ENCODE results near the gene FTSJ3.

Gene FTSJ3

DNA sequence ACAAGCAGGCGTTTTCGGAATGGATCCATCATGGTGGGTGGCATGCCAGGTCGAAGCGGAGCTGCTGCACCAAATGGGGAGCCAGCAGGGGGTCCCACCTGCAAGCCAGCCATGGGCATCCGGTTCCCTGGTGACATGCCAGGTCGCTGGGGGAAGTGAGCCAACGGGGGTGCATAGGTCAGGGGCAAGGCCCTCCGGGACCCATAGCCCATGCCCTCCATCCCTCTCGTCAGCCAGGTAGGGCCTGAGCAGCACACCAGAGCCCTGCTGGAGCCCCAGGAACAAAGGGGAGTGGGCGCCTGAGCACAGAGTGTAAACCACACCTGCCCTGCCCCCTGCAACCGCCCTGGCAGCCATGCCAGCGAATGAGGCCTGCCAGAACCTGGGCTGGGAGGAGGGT is 10.0 kb upstream of the FTSJ3 start:
- Histone ChIP-seq H3F3A (ENCODE audit: insufficient read depth, low read length) (peaks cover 11% of the 10 kb centered on the region; the same call in 1 of the 2 replicates), H3K27me3 (replicated peaks; ENCODE audit: insufficient read depth, low read length) (no peaks in the 10 kb centered on the region), H3K4me3 (ENCODE audit: low read length) (no peak overlapping the region), H3K4me1 (ENCODE audit: low read length) (peaks cover 18% of the 10 kb centered on the region), H3K27ac (ENCODE audit: low read length) (no peak overlapping the region), H3K9ac (ENCODE audit: low read length) (no peak overlapping the region), H3K4me2 (ENCODE audit: low read depth, low read length) (no peak overlapping the region), H3K36me3 (replicated peaks; ENCODE audit: insufficient read depth, low read length) (no peaks in the 10 kb centered on the region), H2AFZ (ENCODE audit: low read length) (no peak overlapping the region), H4K20me1 (ENCODE audit: insufficient read depth, low read length) (no peaks in the 10 kb centered on the region; the same call in 1 of the 2 replicates), H3K9me2 (replicated peaks; ENCODE audit: insufficient read depth, low read length) (no peaks in the 10 kb centered on the region), H3K79me2 (ENCODE audit: low read length) (peaks cover 66% of the 10 kb centered on the region), H3K9me3 (replicated peaks; ENCODE audit: insufficient read depth, low read length) (no peaks in the 10 kb centered on the region)
- no peak for TF ChIP-seq CTCF (IDR thresholded peaks at IDR 0.05; ENCODE audit: low read length)
- no peak for TF ChIP-seq EZH2 (optimal IDR thresholded peaks at IDR 0.05; ENCODE audit: low read depth, low read length)
- no peak for TF ChIP-seq EZH2phosphoT487 (IDR thresholded peaks at IDR 0.05; ENCODE audit: low read length)
- no peak for DNase-seq

GRCh38 chr17:63836811-63837210 is 9.3 kb upstream of the FTSJ3 start:
- H3K79me2 ChIP-seq (ENCODE audit: low read length): peaks cover 65% of the 10 kb centered on the region
- H3K9me2 ChIP-seq (replicated peaks; ENCODE audit: insufficient read depth, low read length): no peaks in the 10 kb centered on the region
- TF ChIP-seq CTCF (IDR thresholded peaks at IDR 0.05; ENCODE audit: low read length) (no peak), EZH2phosphoT487 (IDR thresholded peaks at IDR 0.05; ENCODE audit: low read length) (no peak), EZH2 (optimal IDR thresholded peaks at IDR 0.05; ENCODE audit: low read depth, low read length) (no peak)
- H3K4me3 ChIP-seq (ENCODE audit: low read length): no peak overlapping the region
- H3K4me2 ChIP-seq (ENCODE audit: low read depth, low read length): no peak overlapping the region
- no peaks in the 10 kb centered on the region for H3K9me3 ChIP-seq (replicated peaks; ENCODE audit: insufficient read depth, low read length)
- peaks cover 11% of the 10 kb centered on the region; the same call in 1 of the 2 replicates for H3F3A ChIP-seq (ENCODE audit: insufficient read depth, low read length)
- H3K36me3 ChIP-seq (replicated peaks; ENCODE audit: insufficient read depth, low read length): no peaks in the 10 kb centered on the region
- no peaks in the 10 kb centered on the region; the same call in 1 of the 2 replicates for H4K20me1 ChIP-seq (ENCODE audit: insufficient read depth, low read length)
- no peak for DNase-seq
- H3K27ac ChIP-seq (ENCODE audit: low read length): no peak overlapping the region
- H3K9ac ChIP-seq (ENCODE audit: low read length): no peak overlapping the region
- peaks cover 18% of the 10 kb centered on the region for H3K4me1 ChIP-seq (ENCODE audit: low read length)
- H3K27me3 ChIP-seq (replicated peaks; ENCODE audit: insufficient read depth, low read length): no peaks in the 10 kb centered on the region
- H2AFZ ChIP-seq (ENCODE audit: low read length): no peak overlapping the region

DNA sequence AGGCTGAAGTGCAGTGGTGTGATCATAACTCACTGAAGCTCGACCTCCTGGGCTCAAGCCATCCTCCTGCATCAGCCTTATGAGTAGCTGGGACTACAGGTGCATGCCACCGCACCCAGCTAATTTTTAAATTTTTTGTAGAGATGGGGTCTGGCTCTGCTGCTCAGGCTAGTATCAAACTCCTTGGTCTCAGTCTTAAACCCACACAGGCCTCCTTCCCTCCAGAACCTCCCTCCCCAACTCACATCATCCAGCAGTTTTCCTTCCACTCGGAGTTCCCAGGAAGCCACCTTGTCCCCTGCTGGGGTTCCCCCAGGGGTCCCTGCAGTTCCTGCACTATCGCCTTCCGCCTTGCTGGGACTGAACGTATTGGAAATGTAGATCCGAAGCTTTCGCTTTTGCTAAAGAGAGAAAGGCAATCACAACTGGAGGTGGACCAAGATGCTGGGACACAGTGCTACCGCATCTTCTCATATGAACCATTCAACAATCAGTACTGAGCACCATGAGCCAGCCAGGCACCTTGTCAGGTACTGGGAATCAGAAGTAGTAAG is 7.8 kb upstream of the FTSJ3 start:
- Histone ChIP-seq H3K36me3 (replicated peaks; ENCODE audit: insufficient read depth, low read length) (0 out of 2 replicates have a peak, but pooled peaks cover 7% of the 10 kb centered on the region), H2AFZ (ENCODE audit: low read length) (no peak overlapping the region), H3K4me2 (ENCODE audit: low read depth, low read length) (no peak overlapping the region)

More for the DNA sequence above, 7.8 kb upstream of the FTSJ3 start:
- H3K27me3 ChIP-seq (replicated peaks; ENCODE audit: insufficient read depth, low read length): no peaks in the 10 kb centered on the region
- H3K9ac ChIP-seq (ENCODE audit: low read length): no peak overlapping the region
- no peaks in the 10 kb centered on the region for H4K20me1 ChIP-seq (ENCODE audit: insufficient read depth, low read length)
- H3K4me3 ChIP-seq (ENCODE audit: low read length): no peak overlapping the region
- no peak for TF ChIP-seq EZH2phosphoT487 (IDR thresholded peaks at IDR 0.05; ENCODE audit: low read length)
- TF ChIP-seq CTCF (IDR thresholded peaks at IDR 0.05; ENCODE audit: low read length): no peak
- no peak for TF ChIP-seq EZH2 (optimal IDR thresholded peaks at IDR 0.05; ENCODE audit: low read depth, low read length)
- H3K79me2 ChIP-seq (ENCODE audit: low read length): peaks cover 64% of the 10 kb centered on the region
- no peaks in the 10 kb centered on the region for H3K9me2 ChIP-seq (replicated peaks; ENCODE audit: insufficient read depth, low read length)
- H3K27ac ChIP-seq (ENCODE audit: low read length): no peak overlapping the region
- no peaks in the 10 kb centered on the region for H3K9me3 ChIP-seq (replicated peaks; ENCODE audit: insufficient read depth, low read length)
- no peak for DNase-seq
- peaks cover 11% of the 10 kb centered on the region; the same call in 1 of the 2 replicates for H3F3A ChIP-seq (ENCODE audit: insufficient read depth, low read length)
- H3K4me1 ChIP-seq (ENCODE audit: low read length): peaks cover 7% of the 10 kb centered on the region; the same call in 1 of the 2 replicates
